Inflammatory macrophage treated with lipopolysaccharide for 4 hours (primary cell): ENCODE measurements around the gene REG1A.

Experiments
- DNase-seq: peaks from one replicate; pipeline ENCODE4 v3.0.0-alpha.2; 2020

REG1A gene, protein sequence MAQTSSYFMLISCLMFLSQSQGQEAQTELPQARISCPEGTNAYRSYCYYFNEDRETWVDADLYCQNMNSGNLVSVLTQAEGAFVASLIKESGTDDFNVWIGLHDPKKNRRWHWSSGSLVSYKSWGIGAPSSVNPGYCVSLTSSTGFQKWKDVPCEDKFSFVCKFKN

DNA sequence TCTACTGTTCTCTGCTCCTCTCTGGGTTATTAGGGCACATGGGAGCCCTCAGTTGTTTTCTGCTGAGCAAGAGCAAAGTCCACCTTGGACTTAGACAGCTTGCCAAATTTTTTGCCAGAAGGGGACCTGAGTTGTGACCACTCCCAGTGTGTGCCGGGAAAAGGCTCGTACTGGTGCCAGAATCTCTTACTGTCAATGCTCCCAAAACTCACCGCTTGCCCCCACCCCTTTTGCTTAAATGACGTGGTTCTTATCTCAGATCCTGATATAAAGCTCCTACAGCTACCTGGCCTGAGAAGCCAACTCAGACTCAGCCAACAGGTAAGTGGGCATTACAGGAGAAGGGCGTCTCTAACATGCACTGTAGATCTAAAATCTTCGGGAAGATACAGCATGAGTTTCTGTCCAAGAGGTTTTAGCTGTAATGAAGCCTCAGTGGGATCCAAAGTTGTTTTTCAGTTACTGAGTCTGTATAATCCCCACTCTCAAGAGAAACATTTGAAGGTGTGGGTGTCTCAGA is at the start of gene REG1A:
TSS of gene REG1A (plus strand) at position 295 of the 520 bp plus-strand sequence. CDS start 374 bp downstream, outside the sequence.
- no peak for DNase-seq

DNA sequence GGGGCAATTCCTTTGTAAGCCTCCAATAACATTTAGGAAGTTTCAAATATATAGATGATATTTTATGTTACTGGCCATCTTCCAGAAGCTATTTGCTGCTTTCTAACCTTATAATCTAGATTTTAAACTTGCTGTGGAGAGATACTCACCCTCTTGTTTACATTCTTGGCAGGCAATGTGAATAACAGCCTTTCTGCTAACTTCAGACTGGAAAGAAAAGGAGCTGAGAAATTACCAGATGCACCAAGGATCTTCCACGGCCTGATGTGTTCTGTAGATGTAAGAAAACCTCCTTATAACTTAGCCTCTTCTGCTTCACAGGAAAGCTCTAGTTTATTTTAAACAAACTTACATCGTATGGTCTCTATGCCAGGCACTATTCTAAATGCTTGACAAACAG is 49.2 kb upstream of the REG1A start:
- no peak for DNase-seq

DNA sequence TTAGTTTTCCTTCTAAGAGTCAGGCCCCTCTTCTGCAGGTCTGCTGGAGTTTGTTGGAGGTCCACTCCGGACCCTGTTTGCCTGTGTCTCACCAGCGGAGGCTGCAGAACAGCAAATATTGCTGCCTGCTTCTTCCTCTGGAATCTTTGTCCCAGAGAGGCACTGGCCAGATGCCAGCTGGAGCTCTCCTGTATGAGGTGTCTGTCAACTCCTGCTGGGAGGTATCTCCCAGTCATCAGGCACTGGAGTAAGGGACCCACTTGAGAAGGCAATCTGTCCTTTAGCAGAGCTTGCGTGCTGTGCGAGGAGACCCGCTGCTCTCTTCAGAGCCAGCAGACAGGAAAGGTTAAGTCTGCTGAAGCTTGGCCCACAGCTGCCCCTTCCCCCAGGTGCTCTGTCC is 37.3 kb upstream of the REG1A start:
- DNase-seq, result no peak

DNA sequence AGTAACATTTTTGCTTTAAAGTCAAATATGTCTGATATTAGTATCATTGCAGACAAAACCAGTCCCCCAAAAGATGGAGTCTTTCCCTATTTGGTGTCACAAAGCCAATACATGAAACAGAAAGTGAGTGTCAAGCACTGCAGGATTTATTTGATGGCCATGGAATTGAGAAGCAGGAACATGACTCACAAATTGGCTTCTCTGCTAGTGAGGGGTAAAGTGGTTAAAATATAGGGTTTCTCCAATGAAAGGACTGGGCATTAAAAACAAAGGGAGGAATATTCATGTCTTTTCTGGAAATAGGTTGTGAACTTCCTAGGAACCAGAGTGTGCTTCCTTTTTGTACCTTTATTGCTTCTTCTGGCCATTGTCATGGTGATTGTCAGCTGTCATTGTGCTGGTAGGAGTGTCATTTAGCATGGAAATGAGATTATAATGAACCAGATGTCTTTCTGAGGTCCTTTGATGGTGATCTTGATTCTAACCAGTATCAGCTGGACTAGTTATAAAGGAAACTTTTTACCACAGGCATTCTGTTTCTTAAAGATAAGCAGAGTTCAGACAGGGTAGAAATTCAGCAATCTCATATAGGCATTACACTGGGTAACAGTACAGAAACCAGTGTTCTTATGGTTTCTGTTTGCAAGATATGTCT is 36.6 kb upstream of the REG1A start:
- no peak for DNase-seq

DNA sequence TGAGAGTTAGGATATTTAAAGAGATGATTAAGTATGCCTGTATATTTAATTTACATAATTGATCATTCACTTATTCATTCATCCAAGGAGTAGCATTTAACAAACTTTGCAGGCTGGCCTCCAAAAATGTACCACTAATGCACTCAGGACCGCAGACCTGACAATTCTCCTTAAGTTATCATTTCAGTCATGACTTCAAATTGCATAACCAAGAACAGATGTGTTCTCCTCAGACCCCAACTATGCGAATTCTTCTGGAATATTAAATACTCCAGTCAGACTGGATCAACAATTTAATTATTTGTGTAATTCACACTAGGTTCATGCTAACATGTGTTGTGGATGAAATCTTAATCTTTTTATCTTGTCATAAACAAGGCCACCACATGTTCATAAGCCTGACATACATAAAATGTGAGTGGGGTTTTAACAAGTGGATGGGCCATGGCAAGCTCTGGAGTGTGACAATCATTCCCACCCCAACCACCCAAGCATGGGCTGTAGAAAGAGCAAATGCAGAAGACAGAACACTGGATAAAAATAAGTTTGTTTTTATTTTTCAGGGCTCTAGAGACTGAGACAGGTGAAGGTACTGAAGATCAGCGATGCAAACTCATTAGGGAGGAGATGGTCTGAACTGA is 35.7 kb upstream of the REG1A start:
- DNase-seq, result no peak

DNA sequence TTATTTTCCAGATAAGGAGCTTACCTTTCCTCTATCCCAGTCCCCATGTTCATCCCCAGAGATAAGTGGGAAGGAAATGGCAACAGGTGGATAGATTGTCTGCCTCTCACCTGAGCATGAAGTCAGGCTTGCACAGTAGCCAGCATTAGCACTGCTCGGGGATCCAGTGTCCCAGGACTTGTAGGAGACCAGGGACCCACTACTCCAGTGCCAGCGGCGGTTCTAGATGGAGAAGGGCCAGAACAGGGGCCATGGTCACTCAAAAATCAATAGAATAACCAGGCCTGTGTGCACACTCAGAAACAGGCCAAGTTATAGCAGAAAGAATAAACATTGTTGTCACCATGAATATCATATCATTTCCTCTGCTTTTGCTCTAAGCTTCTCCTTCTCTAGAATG is 34.9 kb upstream of the REG1A start:
- DNase-seq, result no peak

DNA sequence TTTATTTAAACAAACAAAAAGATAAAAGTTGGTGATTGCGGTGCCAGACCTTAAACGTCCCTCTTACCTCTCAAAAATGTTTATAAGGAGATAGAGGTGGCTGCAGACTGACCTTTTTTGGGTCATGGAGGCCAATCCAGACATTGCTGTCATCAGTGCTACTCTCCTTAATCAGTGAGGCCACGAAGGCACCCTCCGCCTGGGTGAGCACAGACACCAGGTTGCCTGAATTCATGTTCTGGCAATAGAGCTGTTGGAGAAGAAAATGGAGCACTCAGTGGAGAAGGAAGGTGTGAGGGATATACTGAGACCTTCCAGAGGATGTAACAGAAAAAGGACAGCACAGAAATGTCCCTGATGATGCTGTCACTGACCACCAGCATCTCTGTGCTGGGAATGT is 34.0 kb upstream of the REG1A start:
- no peak for DNase-seq

DNA sequence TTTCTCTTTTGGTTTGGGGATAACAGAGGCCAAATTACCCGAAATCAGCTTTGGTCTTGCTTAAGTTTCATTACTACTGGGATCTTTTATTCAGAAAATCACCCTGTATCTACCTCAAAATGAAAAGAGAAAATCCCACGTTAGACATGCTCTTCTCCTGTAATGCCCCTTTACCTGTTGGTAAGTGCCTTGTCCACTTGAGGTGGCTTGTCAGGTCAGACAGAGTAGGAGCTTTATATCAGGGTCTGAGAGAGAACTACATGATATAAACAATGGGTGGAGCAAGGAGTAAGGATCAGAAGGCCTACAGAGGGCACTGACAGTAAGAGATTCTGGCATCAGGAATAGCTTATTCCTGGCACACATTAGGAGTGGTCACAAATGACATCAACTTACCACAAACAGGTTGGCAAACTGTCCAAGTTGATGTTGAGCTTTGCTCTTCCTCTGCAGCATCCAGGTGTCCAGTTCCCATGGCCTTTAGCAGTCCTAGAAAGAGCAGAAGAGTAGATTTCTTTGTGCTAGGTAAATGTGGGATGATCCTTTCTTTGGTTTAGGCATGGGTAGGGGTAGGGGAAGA is 32.4 kb upstream of the REG1A start, which contains the start of gene REG1B:
TSS of gene REG1B (minus strand) at position 209 of the 580 bp plus-strand sequence. CDS start 381 bp downstream, outside the sequence.
- DNase-seq, result no peak

DNA sequence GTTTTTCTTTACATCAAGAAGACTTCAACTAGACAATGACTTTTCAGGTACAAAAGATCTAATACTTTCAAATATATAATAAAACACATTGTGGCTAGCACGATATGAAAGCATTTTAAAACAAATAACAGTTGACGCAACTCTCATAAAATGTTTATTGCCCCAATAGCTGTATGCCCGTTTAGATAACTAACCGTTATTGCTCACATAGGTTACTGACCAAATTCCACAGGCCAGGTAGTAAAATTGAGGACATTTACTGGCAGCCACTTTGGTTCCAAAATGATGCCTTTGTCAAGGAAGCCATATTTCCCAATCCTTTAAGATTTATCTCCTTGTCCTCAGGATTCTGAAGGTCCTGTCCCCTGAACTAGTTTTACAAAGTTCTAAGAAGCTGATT is 29.6 kb upstream of the REG1A start:
- no peak for DNase-seq

DNA sequence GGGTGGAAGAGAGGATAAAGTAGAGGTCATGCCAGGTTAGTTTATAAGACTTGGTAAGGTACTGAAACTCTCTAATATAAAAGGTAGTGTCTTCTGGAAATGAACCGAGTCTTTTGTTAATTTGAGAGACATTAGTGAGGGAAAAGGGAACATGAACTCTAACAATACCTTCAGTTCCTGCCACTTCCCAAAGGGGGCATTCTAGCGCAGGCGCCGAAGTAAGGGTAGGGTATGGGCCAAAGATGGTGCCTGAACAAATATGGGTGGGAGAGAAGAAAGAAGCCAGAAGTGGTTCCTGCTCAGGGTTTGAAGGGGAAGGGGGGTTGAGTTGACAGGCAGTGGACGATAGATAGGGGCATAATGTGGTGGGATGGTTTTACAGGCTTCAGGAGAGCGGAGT is 22.4 kb upstream of the REG1A start:
- no peak for DNase-seq

DNA sequence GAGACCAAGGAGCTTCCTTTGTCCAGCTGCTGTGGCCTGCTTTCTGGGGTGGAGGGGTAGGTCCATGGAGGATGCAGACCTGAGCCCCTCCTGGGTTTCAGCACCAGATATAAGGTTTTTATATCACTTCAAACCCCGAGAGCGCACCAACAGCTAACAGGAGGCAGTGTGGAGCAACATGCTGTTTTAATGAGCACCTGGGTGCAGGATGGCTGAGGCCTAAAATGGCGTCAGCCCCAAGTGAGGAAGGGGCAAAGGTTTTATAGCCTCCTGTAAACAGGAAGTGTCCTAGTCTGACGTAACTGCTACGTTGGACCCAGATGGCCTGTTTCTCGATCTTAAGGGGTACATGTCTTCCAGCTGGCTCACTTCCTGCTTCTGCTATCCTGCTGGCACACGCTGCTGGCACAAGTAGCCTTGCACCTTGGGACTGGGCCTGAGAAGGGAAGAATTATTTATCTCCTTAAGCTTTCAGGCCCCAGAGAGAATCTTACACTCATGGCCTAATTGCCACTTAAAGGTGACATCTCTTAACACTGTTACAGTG is 21.1 kb upstream of the REG1A start:
- DNase-seq, result no peak

DNA sequence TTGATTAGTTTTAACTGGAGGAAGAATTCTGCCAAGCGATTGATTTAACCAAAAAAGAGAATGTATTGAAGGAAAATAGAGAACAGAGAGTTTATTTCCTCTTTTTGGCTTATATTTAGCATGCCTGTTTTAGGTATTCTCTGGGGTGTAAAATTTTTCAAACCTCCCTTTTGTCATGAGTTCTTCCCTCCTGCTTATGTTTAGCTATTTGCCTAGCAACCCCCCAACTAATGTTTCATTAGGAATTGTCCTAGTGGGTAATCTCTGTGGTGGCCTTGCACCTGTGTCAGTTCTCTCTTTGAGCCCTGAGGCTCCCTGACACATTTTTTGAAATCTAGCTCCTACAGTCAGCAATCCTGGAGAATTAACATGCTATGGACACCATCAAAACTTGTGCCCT is 20.0 kb upstream of the REG1A start:
- no peak for DNase-seq

DNA sequence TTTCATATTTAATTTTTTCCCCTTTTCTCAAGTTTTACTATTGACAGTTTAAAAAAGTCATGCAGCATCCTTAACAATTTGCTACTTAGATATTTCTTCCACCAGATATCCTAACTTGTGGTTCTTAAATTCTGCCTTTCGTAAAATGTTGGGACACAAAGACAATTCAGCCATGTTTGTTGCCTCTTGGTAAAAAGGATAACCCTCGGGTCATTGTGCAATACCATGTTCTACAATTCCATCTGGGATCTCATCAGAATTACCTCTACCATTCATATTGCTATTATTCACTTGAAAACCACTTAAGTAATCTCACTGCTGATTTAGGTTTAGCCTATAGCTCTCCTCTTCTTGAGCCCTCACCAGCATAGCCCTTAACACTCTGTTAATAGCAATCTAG is 19.3 kb upstream of the REG1A start:
- DNase-seq, result no peak

DNA sequence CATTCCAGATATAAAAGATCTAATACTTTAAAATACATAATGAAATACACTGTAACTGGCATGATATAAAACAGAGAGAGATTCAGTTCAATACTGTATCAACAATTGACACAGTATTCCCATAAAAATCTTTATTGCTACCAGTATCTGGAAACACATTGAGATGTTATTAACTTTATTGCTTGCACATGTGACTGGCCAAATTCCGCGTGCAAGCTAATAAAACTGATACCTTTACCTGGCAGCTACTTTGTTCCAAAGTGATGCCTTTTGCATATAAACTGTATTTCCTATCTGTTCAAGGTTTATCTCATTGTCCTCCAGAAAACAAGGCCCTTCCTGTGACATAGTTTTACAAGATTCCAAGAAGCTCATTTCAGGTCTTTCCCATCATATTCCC is 17.1 kb upstream of the REG1A start:
- no peak for DNase-seq

DNA sequence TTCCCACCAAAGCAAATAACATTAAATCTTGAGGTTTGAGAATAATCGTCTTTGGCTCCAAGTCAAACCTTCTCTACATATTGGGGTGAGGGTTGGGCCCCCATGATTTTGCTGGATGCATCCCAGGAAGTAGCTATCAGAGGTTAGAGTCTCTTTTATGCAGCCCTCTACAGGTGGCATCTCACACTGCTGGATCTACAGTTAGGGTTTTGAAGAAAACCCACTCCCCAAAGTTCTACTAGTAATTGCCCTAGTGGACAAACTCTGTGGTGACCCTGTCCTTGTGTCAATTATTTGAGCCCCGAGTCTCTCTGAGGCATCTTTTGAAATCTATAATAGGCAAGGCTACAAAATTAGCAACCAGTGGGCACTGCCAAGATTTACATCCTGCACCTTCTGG is 15.0 kb upstream of the REG1A start:
- no peak for DNase-seq

DNA sequence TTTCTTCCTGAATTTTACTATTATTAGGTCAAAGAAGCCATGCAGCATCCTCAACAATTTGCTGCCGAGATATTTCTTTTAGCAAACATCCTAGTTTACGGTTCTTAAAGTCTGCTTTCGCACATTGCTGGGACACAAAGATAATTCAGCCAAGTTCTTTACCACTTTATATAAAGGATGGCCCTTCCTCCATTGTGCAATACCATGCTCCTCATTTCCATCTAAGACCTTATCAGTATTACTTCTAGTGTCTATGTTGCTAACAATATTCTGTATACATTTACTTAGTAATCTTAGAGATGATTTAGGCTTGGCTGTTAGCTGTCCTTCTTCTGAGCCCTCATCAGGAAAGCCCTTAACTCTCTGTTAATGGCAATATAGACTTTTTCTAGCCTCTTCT is 8.0 kb upstream of the REG1A start:
- DNase-seq, result no peak

DNA sequence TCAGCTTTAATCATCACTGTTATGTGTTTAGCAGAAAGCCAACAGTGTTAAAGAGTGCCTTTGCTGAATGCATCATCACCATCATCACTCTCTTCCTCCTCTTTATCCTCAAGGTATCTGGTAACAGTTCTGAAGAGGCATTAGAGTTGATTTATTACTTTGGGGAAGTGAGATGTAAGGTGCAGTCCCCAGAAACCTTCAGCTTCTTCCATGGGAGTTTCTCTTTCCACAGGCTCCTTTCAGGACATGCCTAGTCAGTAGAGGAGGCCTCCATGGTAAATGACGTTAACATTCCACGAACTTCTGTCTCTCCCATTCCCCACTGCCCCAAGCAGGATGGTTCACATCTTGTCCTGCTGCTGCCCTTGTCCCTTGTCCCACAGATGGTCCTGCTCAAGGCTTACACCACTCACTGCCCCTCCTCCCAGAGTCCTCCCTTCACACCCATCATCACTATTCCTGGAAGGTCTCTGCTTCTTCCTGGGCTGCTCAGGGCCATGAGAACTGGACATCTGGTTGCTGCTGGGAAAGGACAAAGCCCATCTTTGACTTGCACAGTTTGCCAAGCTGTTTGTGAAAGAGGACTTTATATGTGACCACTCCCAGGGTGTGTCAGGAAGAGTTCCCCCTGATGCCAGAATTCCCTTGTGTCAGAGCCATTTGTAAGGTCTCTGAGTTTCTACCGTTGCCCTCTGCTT is 5.3 kb upstream of the REG1A start:
- DNase-seq, result no peak

DNA sequence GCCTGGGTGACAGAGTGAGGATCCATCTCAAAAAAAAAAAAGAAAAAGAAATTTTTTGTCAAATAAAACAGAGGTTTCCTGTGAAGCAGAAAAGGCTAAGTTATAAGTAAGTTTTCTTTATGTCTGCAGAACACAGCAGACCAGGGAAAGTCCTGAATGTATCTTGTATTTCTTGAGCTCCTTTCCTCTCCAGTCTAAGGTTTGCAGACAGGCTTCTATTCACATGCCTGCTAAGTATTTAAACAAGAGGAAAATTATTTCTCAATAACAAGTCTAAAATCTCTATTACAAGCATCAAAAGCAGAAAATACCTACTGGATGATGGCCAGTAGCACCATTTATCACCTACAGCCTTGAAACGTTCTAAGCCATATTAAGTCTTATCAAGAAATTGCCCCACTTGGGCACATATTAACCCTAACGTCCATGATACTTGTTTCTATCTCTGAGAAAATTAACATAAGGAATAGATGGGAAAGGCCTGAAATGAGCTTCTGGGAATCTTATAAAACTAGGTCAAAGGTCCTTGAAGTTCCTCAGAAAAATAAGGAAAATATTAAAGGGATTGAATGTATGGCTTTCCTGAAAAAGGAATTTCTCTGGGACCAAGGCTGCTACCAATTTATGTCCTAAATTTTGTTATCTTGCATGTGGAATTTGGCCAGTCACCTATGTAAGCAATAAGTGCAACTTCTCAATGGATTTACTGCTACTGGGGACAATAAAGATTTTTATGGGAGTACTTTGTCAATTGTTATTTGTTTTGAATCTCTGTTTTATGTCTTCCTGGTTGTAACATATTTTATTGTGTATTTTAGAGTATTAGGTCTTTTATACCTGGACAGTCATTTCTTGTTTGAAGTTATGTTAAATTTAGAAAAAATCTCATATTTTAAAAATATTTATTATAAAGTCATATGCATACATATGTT is 3.0 kb upstream of the REG1A start:
- DNase-seq, result no peak

DNA sequence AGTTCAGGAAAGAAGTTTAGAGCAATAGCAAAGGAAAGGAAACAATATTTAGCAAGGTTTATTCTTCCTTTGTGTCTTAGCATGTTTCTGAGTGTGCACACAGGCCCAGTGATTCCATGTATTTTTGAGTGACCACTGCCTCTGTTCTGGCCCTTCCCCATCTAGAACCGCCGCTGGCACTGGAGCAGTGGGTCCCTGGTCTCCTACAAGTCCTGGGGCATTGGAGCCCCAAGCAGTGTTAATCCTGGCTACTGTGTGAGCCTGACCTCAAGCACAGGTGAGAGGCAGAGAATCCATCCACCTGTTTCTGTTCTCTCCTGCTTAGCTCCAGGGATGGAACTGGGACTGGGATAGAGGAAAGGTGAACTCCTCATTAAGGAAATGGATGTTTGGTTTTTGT is 2.4 kb downstream of the REG1A start:
- DNase-seq, result no peak

DNA sequence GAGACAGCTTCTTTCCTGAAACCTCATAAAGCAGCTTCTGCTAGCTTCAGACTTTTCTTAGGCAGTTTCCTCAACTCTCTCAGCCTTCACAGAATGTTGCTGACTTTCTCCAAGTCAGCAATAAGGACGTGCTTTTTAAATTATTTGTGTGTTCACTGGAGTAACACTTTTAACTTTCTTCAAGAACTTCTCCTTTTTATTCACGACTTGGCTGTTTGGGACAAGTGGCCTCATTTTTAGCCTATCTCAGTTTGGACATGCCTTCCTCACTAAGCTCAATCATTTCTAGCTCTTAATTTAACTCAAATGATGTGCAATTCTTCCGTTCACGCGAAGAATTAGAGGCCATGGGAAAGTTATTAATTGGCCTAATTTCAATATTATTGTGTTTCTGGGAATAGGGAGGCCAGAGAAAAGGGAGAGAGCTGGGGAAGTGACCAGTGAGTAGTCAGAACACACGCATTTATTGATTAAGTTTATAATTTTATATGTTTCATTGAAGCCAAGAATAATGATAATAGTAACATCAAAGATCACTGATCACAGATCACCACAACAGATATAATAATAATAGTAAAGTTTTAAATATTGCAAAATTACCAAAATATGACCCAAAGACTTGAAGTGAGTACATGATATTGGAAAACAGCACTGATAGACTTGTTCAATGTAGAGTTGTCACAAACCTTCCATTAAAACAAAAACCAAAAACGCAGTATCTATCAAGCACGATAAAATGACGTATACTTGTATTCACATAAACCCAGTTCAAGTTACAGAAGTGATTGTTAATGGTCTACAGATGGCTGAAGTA is 4.8 kb downstream of the REG1A start:
- no peak for DNase-seq

DNA sequence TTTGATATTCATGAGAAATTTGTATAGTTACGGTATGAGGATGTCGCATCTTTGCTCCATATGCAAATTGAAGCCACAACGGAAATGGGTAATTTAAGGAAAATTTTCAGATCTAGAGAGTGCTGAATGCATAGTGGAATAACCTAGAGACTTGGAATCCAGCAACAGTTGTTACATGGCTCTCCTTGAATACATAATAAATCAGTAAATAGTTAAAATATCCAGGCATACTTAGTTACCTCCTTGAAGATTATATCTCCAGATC is 5.4 kb downstream of the REG1A start:
- DNase-seq, result no peak
